A549 (cell line): ENCODE data around the gene LRP3. TPM values are rescaled to one million over a fixed set of nuclear protein-coding genes. Genes with fewer than 3 reads are reported as not detected.

ENCODE experiments used
- ATAC-seq, 2 experiments: fragments of 200-7000 bp in 1 of 2; fragments of >200 bp in 1 of 2; cut with Nextera tagmentation in 1 of 2; cut with Tn5 transposase in 1 of 2; 3 replicates each; pipeline versions ENCODE4 v1.8.0 to v1.9.1; 2018 to 2020; ENCODE audit warnings: mild to moderate bottlenecking in 1 of 2, moderate library complexity in 1 of 2
- CTCF ChIA-PET: fragments of 300-600 bp; sonication (Branson Sonifier 250); formaldehyde crosslinking; extraction: SDS; loops from one replicate; lab custom pipeline; 2021; ENCODE audit warnings: antibody characterized with exemption, inconsistent platforms; lab: Yijun Ruan, JAX
- POLR2A ChIA-PET: fragments of 350-600 bp; formaldehyde crosslinking; extraction: SDS; loops from one replicate; lab custom pipeline; 2021; ENCODE audit warnings: antibody characterized with exemption, inconsistent platforms; lab: Yijun Ruan, JAX
- DNase-seq, 2 experiments: peaks; one replicate each; pipeline versions ENCODE4 v3.0.0 to v3.0.0-alpha.2; 2011 to 2016; ENCODE audit warnings: low read depth in 1 of 2, low spot score in 1 of 2
- FAIRE-seq: peaks from 2 replicates; lab custom pipeline; 2011; peaks lifted over from hg19 to GRCh38; lab: Jason Lieb, UNC
- H3K27ac ChIP-seq, 2 experiments: fragments of >200 bp; sonication (Bioruptor Twin); formaldehyde crosslinking; 3 replicates each; pipeline ENCODE4 v1.5.1; 2016 to 2017
- H3K4me1 ChIP-seq: fragments of >200 bp; sonication (Bioruptor Twin); formaldehyde crosslinking; 3 replicates; pipeline ENCODE4 v1.6.1; 2016
- H3K4me2 ChIP-seq: fragments of >200 bp; sonication (Bioruptor Twin); formaldehyde crosslinking; 3 replicates; pipeline ENCODE4 v1.6.1; 2016
- H3K4me3 ChIP-seq: fragments of >200 bp; sonication (Bioruptor Twin); formaldehyde crosslinking; 3 replicates; pipeline ENCODE4 v1.5.1; 2016
- H3K9me3 ChIP-seq: fragments of >200 bp; sonication (Bioruptor Twin); formaldehyde crosslinking; 3 replicates; pipeline ENCODE4 v1.6.1; 2016
- CBX2 ChIP-seq: fragments of 200-600 bp; sonication (generic); IDR thresholded peaks from 2 replicates; pipeline ENCODE4 v1.6.1; 2016; ENCODE audit warnings: low read depth, mild to moderate bottlenecking, borderline replicate concordance
- CHD2 ChIP-seq: fragments of 150-350 bp; IDR thresholded peaks from 2 replicates; pipeline ENCODE4 v1.6.1; 2014; ENCODE audit warnings: low read length; ENCODE audit not compliant: partially characterized antibody
- E2F6 ChIP-seq: IDR thresholded peaks from 2 replicates; pipeline ENCODE4 v1.6.1; 2012; ENCODE audit warnings: low read depth, borderline replicate concordance
- EHF ChIP-seq: fragments of 250-450 bp; sonication (Bioruptor Pico); IDR thresholded peaks from 2 replicates; pipeline ENCODE4 v1.5.0; 2020; ENCODE audit warnings: mild to moderate bottlenecking
- ELK1 ChIP-seq: fragments of 150-350 bp; IDR thresholded peaks from 2 replicates; pipeline ENCODE4 v1.6.1; 2014; ENCODE audit warnings: low read depth, mild to moderate bottlenecking, low read length
- FOSL2 ChIP-seq, 2 experiments: fragments of 450-650 bp in 1 of 2; fragments of >200 bp in 1 of 2; sonication (Bioruptor Twin) in 1 of 2; formaldehyde crosslinking; IDR thresholded peaks; 2 replicates each; pipeline versions ENCODE4 v1.5.0 to v1.6.1; 2016 to 2020; ENCODE audit warnings: mild to moderate bottlenecking in 1 of 2, moderate library complexity in 1 of 2
- GATA3 ChIP-seq: IDR thresholded peaks from 2 replicates; pipeline ENCODE4 v1.6.1; 2012; ENCODE audit warnings: borderline replicate concordance
- HDAC2 ChIP-seq: fragments of 200-600 bp; sonication (generic); IDR thresholded peaks from 2 replicates; pipeline ENCODE4 v1.6.1; 2016
- HMGXB4 ChIP-seq: fragments of 250-450 bp; sonication (Bioruptor Pico); IDR thresholded peaks from 2 replicates; pipeline ENCODE4 v1.5.0; 2021; ENCODE audit warnings: mild to moderate bottlenecking, moderate library complexity, borderline replicate concordance
- HOXA7 ChIP-seq: fragments of 250-450 bp; sonication (Bioruptor Pico); IDR thresholded peaks from 2 replicates; pipeline ENCODE4 v1.5.0; 2020; ENCODE audit warnings: mild to moderate bottlenecking, moderate library complexity
- HOXB13 ChIP-seq: fragments of 250-450 bp; sonication (Bioruptor Pico); IDR thresholded peaks from 2 replicates; pipeline ENCODE4 v1.5.0; 2020; ENCODE audit warnings: low read depth, mild to moderate bottlenecking, moderate library complexity
- JUNB ChIP-seq: fragments of >200 bp; sonication (Bioruptor Twin); formaldehyde crosslinking; IDR thresholded peaks from 2 replicates; pipeline ENCODE4 v1.6.1; 2016
- KDM5A ChIP-seq: fragments of 200-600 bp; sonication (generic); IDR thresholded peaks from 2 replicates; pipeline ENCODE4 v1.6.1; 2016; ENCODE audit warnings: antibody characterized with exemption, mild to moderate bottlenecking
- MAZ ChIP-seq: fragments of 150-350 bp; IDR thresholded peaks from 2 replicates; pipeline ENCODE4 v1.6.1; 2014; ENCODE audit warnings: antibody characterized with exemption, low read depth, low read length, borderline replicate concordance
- NFE2L2 ChIP-seq: fragments of 150-350 bp; conservative IDR thresholded peaks from 2 replicates; pipeline ENCODE4 v1.6.1; 2014; ENCODE audit warnings: low read length
- NR3C1 ChIP-seq: fragments of >200 bp; sonication (Bioruptor Twin); formaldehyde crosslinking; IDR thresholded peaks from 3 replicates; pipeline ENCODE4 v1.6.1; 2017
- POLR2A ChIP-seq: IDR thresholded peaks from 2 replicates; pipeline ENCODE4 v1.6.1; 2012; ENCODE audit warnings: mild to moderate bottlenecking, low read length
- POLR2AphosphoS2 ChIP-seq: conservative IDR thresholded peaks from 2 replicates; pipeline ENCODE4 v1.6.1; 2012; ENCODE audit warnings: low read length, improper control_type of control experiment, inconsistent platforms
- RNF2 ChIP-seq: fragments of 200-600 bp; sonication (generic); IDR thresholded peaks from 2 replicates; pipeline ENCODE4 v1.6.1; 2016; ENCODE audit warnings: low read depth, mild to moderate bottlenecking, antibody characterized with exemption, moderate library complexity, borderline replicate concordance
- ZNF302 ChIP-seq: fragments of 250-450 bp; sonication (Bioruptor Pico); IDR thresholded peaks from 2 replicates; pipeline ENCODE4 v1.9.0; 2021; ENCODE audit warnings: inconsistent platforms, mild to moderate bottlenecking, moderate library complexity
- WGBS: methylation state at CpG from one replicate; pipeline ENCODE4 v1.1.6; 2017; ENCODE audit errors: missing lambda C conversion rate; 5-methylcytosine and 5-hydroxymethylcytosine counted together
- polyA plus RNA-seq, 4 experiments: library from polyadenylated mRNA; depleted of rRNA in 3 of 4; stranded (reverse); fragments of >200 nt; fragmentation: RNase III in 1 of 4; extraction: RNeasy Plus Mini Kit Qiagen cat#74134 plus additional on column Dnase treatment in 1 of 4; gene quantifications; 2 replicates in 3 of 4; 3 replicates in 1 of 4; pipeline ENCODE4 v1.2.3, GENCODE V29; 2011 to 2017

The LRP3 gene
- polyA plus RNA-seq, 2 of the 4 experiments (the other 2 are of a cell fraction) = 10.9 to 25.1 TPM

- H3K4me3 ChIP-seq = no peak overlapping the region
- no peak for DNase-seq
- H3K4me2 ChIP-seq = no peak overlapping the region
- 89% methylated on average over 38 of the region's 38 CpGs for WGBS
- ATAC-seq = no peak
- H3K9me3 ChIP-seq = no peaks in the 10 kb centered on the region
- no peak for FAIRE-seq
- CTCF ChIA-PET = interaction anchor here (1.5 to 2.9 kb wide), 2 partner anchors 22 to 62 kb away, joined by 7 to 10 read pairs; no protein-coding TSS in a partner anchor
- TF ChIP-seq KDM5A = no peak
- TF ChIP-seq RNF2 = no peak
- TF ChIP-seq ELK1 = no peak
- no peak for TF ChIP-seq CBX2
- no peak for TF ChIP-seq HDAC2
- no peak for TF ChIP-seq HOXB13 (CRISPR knock-in tag)
- no peaks in the 10 kb centered on the region for H3K4me1 ChIP-seq
- no peak overlapping the region for H3K27ac ChIP-seq
- POLR2A ChIA-PET = interaction anchor here (0.8 kb wide), 1 partner anchor 30 kb away, joined by 3 read pairs; no protein-coding TSS in a partner anchor
Observed at GRCh38 chr19:33206261-33207039, 12.3 kb downstream of the LRP3 start.

GRCh38 chr19:33207040-33207620 lies 13.0 kb downstream of the LRP3 start:
- TF ChIP-seq POLR2AphosphoS2 (no peak), MAZ (no peak), HOXA7 (no peak), NFE2L2 (no peak), NR3C1 (no peak), POLR2A (no peak), CHD2 (no peak), HMGXB4 (CRISPR knock-in tag) (no peak), JUNB (no peak), ZNF302 (CRISPR knock-in tag) (no peak), E2F6 (no peak), EHF (CRISPR knock-in tag) (no peak), FOSL2 (IDR thresholded peaks at IDR 0.05) (no peak), FOSL2 (CRISPR knock-in tag; IDR thresholded peaks at IDR 0.05) (no peak), RNF2 (no peak), GATA3 (no peak)
- no peak overlapping the region for H3K27ac ChIP-seq
- 92% methylated on average over 25 of the region's 38 CpGs for WGBS
- CTCF ChIA-PET = interaction anchor here (0.5 to 3.0 kb wide), 7 partner anchors 10 to 195 kb away, joined by 3 to 18 read pairs (median 7); no protein-coding TSS in a partner anchor
- FAIRE-seq (no peak), DNase-seq (no peak), ATAC-seq (no peak)
- no peak overlapping the region for H3K4me2 ChIP-seq
- H3K4me3 ChIP-seq = no peak overlapping the region
- POLR2A ChIA-PET = no interaction called here
- H3K9me3 ChIP-seq = no peaks in the 10 kb centered on the region
- no peaks in the 10 kb centered on the region for H3K4me1 ChIP-seq
